Pancreas (tissue), 10 donors: ENCODE data around the gene PLSCR3. TPM values are rescaled to one million over a fixed set of nuclear protein-coding genes. Genes with fewer than 3 reads are reported as not detected.

ENCODE experiments used
- ATAC-seq, 4 donors: fragments of 200-7000 bp; cut with Tn5 transposase; one replicate each; pipeline versions ENCODE4 v1.8.0 to v1.9.1; 2020; ENCODE audit warnings: mild to moderate bottlenecking in 4 of 4, moderate library complexity in 4 of 4
- DNase-seq, 6 donors: peaks; one replicate each; pipeline ENCODE4 v3.0.0-alpha.2; 2020
- FAIRE-seq: peaks from 2 replicates; lab custom pipeline; 2012; peaks lifted over from hg19 to GRCh38; lab: Jason Lieb, UNC
- H3K27ac ChIP-seq, 4 donors: fragments of 200-600 bp; sonication (generic); 1 replicate in 3 of 4; 2 replicates in 1 of 4; pipeline versions ENCODE4 v1.5.0 to v1.8.0; 2020
- H3K27me3 ChIP-seq, 4 donors: fragments of 200-600 bp; one replicate each; pipeline ENCODE4 v1.8.0; 2021
- H3K36me3 ChIP-seq, 3 donors: fragments of 200-600 bp; sonication (generic) in 1 of 3; one replicate each; pipeline versions ENCODE4 v1.5.0 to v1.8.0; 2020 to 2021
- H3K4me1 ChIP-seq, 3 donors: fragments of 200-600 bp; one replicate each; pipeline ENCODE4 v1.8.0; 2021
- H3K4me3 ChIP-seq, 4 donors: fragments of 200-600 bp; sonication (generic) in 2 of 4; one replicate each; pipeline versions ENCODE4 v1.5.0 to v1.8.0; 2020 to 2021
- H3K9me3 ChIP-seq, 4 donors: fragments of 200-600 bp; one replicate each; pipeline ENCODE4 v1.8.0; 2021
- WGBS, 2 donors: extraction: QIAGEN DNeasy Blood & Tissue Kit; methylation state at CpG; one replicate each; pipeline ENCODE4 v1.1.7; 2013; 5-methylcytosine and 5-hydroxymethylcytosine counted together
- intact Hi-C, 3 donors: fragments of 100-400 bp; cut with DNase I; formaldehyde crosslinking; loops; one replicate each; pipeline versions ENCODE4 v1.11.1 to v1.14.2; 2022
- polyA plus RNA-seq, 2 donors: library from polyadenylated mRNA; stranded (reverse); fragments of 200-250 nt; gene quantifications; one replicate each; pipeline ENCODE4 v1.2.3, GENCODE V29; 2013
- total RNA-seq, 6 donors: library from RNA; stranded (reverse); fragmentation: NEBNext Ultra II Directional in 4 of 6; extraction: Animal tissue kit (Norgen Biotek cat#: 25700) in 4 of 6; gene quantifications; one replicate each; pipeline versions ENCODE4 v1.2.1 to v1.2.4, GENCODE V29; 2021 to 2023
- TF ChIP-seq, protein P1 (sequence below), 4 donors: fragments of 200-600 bp; sonication (generic) in 3 of 4; IDR thresholded peaks; one replicate each; pipeline versions ENCODE4 v1.5.0 to v1.8.0; 2021; ENCODE audit warnings: antibody characterized with exemption in 4 of 4
- donor health status: healthy with polysubstance abuse.
- donor health status: DM: no; HTN: no; CAD: no; lungs with moderate emphysema.
- donor health status: DM: no; HTN: no; CAD: no.
- donor health status: control.
- donor health status: control.
- donor health status: Bipolar disorder and iron deficiency.
- donor health status: DM: yes; HTN: yes; CAD: no.
- donor health status: DM: no; HTN: no; CAD: no.
- donor health status: DM: no; HTN: no; CAD: no.
- donor health status: DM: yes; HTN: yes; CAD: no.

Gene PLSCR3
- total and polyA plus RNA-seq, 8 donors = 6.5 to 20.1 (median 9.9) TPM

DNA sequence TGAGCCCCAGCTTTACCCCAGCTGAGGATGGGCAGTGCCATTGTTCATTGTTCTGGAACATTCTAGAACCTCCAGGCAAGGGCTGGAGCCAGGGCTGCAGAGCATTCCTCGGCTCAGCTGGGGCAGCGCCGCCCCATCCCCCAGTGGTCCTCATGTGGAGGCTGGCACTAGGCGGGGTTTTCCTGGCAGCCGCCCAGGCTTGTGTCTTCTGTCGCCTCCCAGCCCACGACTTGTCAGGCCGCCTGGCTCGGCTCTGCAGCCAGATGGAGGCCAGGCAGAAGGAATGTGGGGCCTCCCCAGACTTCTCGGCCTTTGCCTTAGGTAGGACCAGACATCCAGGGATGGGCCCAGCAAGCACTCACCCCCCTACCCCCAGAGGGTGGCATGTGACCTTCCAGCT lies 39.3 kb downstream of the PLSCR3 start, which contains the start of gene TMEM95:
Gene TMEM95 (plus strand): TSS at position 104 of the 400 bp plus-strand sequence. CDS start 49 bp downstream, at position 153.
- FAIRE-seq (no peak), DNase-seq (peak in 4 of 6 donors; percentile 26 to 81 (median 52)), ATAC-seq (no peak)
- Histone ChIP-seq H3K36me3 (no peaks in the 10 kb centered on the region), H3K4me1 (peaks cover under 1 to 19% (median 8%) of the 10 kb centered on the region in 3 donors), H3K9me3 (no peaks in the 10 kb centered on the region), H3K4me3 (no peak within 1 kb of the TSS), H3K27ac (no peak within 1 kb of the TSS), H3K27me3 (no peaks in the 10 kb centered on the region)
- intact Hi-C loops = loop anchor here in 2 of 3 donors (10.0 kb wide), 3 partner anchors 80 to 230 kb away; partner anchors contain the start of genes FGF11 (in 2 of the 2), TMEM102 (in 2 of the 2), MPDU1 (in 1 of the 2) and TNFSF13 (in 1 of the 2)
- 54 to 55% methylated on average over 10 of the region's 10 CpGs for WGBS, 2 donors
- TF ChIP-seq, protein P1, sequence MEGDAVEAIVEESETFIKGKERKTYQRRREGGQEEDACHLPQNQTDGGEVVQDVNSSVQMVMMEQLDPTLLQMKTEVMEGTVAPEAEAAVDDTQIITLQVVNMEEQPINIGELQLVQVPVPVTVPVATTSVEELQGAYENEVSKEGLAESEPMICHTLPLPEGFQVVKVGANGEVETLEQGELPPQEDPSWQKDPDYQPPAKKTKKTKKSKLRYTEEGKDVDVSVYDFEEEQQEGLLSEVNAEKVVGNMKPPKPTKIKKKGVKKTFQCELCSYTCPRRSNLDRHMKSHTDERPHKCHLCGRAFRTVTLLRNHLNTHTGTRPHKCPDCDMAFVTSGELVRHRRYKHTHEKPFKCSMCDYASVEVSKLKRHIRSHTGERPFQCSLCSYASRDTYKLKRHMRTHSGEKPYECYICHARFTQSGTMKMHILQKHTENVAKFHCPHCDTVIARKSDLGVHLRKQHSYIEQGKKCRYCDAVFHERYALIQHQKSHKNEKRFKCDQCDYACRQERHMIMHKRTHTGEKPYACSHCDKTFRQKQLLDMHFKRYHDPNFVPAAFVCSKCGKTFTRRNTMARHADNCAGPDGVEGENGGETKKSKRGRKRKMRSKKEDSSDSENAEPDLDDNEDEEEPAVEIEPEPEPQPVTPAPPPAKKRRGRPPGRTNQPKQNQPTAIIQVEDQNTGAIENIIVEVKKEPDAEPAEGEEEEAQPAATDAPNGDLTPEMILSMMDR (IDR thresholded peaks at IDR 0.05) = no peak

DNA sequence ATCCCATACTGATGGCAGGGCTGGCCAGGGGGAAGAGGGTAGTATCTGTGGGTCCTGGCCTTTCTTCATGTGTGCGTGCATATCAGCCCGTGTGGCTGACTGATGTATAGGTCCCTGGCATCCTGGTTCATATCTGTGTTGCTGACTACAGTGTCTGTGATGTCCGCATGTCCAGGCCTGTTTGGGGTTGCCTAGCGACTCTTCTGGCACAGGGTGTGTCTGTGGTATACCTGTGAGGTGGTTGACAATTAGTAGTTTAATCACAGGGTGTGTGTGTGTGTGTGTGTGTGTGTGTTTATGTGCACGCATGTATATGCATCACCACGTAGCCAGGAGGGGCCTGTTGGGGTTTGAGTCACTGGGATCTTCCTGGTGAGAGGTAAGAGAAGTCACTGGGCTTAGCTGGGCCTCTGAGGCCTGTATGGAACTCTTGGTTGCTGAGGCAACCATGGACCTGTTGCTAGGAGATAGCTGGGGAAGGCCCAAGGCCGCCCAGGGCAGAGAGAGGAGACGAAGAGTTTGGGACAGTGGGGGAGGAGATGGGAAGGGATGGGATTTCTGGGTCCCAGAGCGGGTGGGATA lies 40.0 kb downstream of the PLSCR3 start:
- DNase-seq (no peak), ATAC-seq (no peak), FAIRE-seq (no peak)
- Histone ChIP-seq H3K4me3 (no peak overlapping the region), H3K4me1 (peaks cover 7 to 21% (median 8%) of the 10 kb centered on the region in 3 donors), H3K9me3 (no peaks in the 10 kb centered on the region), H3K27me3 (no peaks in the 10 kb centered on the region), H3K27ac (no peak overlapping the region), H3K36me3 (no peaks in the 10 kb centered on the region)
- TF ChIP-seq, protein P1 (IDR thresholded peaks at IDR 0.05) = no peak
- intact Hi-C loops = loop anchor here in 2 of 3 donors (10.0 kb wide), 3 partner anchors 80 to 230 kb away; partner anchors contain the start of genes FGF11 (in 2 of the 2), TMEM102 (in 2 of the 2), MPDU1 (in 1 of the 2) and TNFSF13 (in 1 of the 2)
- WGBS, 2 donors = 66 to 71% methylated on average over 9 of the region's 9 CpGs

DNA sequence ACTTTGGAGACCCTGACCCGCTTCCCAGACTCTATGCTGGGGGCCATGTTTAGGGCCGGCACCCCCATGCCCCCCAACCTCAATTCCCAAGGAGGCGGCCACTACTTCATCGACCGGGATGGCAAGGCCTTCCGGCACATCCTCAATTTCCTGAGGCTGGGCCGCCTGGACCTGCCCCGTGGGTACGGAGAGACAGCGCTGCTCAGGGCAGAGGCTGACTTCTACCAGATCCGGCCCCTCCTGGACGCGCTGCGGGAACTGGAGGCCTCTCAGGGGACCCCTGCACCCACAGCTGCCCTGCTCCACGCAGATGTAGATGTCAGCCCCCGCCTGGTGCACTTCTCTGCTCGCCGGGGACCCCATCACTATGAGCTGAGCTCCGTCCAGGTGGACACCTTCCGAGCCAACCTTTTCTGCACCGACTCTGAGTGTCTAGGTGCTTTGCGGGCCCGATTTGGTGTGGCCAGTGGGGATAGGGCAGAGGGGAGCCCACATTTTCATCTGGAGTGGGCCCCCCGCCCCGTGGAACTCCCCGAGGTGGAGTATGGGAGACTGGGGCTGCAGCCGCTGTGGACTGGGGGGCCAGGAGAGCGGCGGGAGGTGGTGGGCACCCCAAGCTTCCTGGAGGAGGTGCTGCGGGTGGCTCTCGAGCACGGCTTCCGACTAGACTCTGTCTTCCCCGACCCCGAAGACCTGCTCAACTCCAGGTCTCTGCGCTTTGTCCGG lies 41.3 kb downstream of the PLSCR3 start:
- intact Hi-C loops = loop anchor here in 2 of 3 donors (10.0 kb wide), 3 partner anchors 82 to 232 kb away; partner anchors contain the start of genes FGF11 (in 2 of the 2), TMEM102 (in 2 of the 2), MPDU1 (in 1 of the 2) and TNFSF13 (in 1 of the 2)
- Histone ChIP-seq H3K9me3 (no peaks in the 10 kb centered on the region), H3K4me1 (peaks cover 7 to 21% (median 8%) of the 10 kb centered on the region in 3 donors), H3K27ac (no peak overlapping the region), H3K36me3 (no peaks in the 10 kb centered on the region), H3K4me3 (peak overlapping the region; percentile 82 to 94 (median 88)), H3K27me3 (no peaks in the 10 kb centered on the region)
- ATAC-seq (no peak), DNase-seq (peak in 3 of 6 donors; percentile 22 to 57 (median 40)), FAIRE-seq (no peak)
- TF ChIP-seq, protein P1 (IDR thresholded peaks at IDR 0.05) = no peak
- WGBS, 2 donors = 80 to 84% methylated on average over 37 of the region's 37 CpGs

DNA sequence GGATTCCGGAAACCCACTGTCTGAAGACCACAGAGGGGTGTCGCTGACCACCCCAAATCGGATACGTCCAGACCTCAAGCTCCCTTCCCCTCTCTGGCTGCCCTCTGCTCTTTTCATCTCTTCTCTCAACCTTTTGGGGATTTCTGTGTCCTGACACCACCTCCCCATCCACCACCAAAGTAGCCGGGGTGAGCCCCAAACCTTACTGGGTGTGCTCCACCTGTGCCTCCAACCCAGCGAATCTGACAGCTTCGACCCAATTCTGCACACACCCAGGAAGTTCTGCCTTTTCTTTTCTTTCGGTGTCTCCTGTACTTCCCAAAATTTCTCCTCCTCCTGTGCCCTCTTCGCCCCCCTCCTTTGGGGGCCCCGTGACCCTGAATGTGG lies 41.8 kb downstream of the PLSCR3 start:
- intact Hi-C loops = loop anchor here in 2 of 3 donors (10.0 kb wide), 3 partner anchors 82 to 232 kb away; partner anchors contain the start of genes FGF11 (in 2 of the 2), TMEM102 (in 2 of the 2), MPDU1 (in 1 of the 2) and TNFSF13 (in 1 of the 2)
- H3K4me1 ChIP-seq = peaks cover 7 to 21% (median 8%) of the 10 kb centered on the region in 3 donors

More for the DNA sequence above, 41.8 kb downstream of the PLSCR3 start:
- Histone ChIP-seq H3K27ac (peak overlapping the region; percentile 95 to 99 (median 98)), H3K36me3 (no peaks in the 10 kb centered on the region), H3K4me3 (peak overlapping the region; percentile 82 to 94 (median 88)), H3K27me3 (no peaks in the 10 kb centered on the region), H3K9me3 (no peaks in the 10 kb centered on the region)
- 17% methylated on average over 10 of the region's 10 CpGs for WGBS, 2 donors
- TF ChIP-seq, protein P1 (IDR thresholded peaks at IDR 0.05) = peak in 3 of 4 donors; percentile 11 to 39 (median 27)
- DNase-seq (no peak), ATAC-seq (no peak), FAIRE-seq (no peak)
